GM21390 (cell line): ENCODE data around the gene NLN.
"Not testable (repeated sequence)": the region's sequence is repeated elsewhere in the genome, so short reads cannot be mapped to it uniquely, and the experiment has no call there.

ENCODE experiments used
- ATAC-seq: cut with Tn5 transposase; IDR thresholded peaks from one replicate; pipeline ENCODE4 v1.9.1; 2021; ENCODE audit not compliant: unreplicated experiment

NLN gene

DNA sequence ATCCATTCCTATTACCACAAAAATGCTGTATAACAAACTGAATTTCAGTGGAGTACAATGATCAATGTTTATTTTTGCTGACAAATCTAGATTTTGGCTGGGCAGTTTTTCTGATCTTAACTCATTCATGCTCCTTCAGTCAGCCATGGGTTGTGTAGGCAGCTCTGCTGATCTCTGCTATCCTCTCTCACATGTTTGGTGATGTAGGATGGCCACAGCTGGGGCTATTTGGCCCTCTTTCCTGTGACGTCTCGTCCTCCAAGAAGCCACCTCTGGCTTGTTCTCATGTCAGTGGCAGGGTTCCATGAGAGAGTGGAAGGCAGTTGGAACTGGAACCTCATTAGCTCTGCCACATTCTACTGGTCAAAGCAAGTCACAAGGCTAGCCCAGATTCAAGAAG is 8.9 kb downstream of the NLN start:
- ATAC-seq = no peak

GRCh38 chr5:65732046-65732445 is 10.0 kb downstream of the NLN start:
- not testable (repeated sequence) for ATAC-seq

DNA sequence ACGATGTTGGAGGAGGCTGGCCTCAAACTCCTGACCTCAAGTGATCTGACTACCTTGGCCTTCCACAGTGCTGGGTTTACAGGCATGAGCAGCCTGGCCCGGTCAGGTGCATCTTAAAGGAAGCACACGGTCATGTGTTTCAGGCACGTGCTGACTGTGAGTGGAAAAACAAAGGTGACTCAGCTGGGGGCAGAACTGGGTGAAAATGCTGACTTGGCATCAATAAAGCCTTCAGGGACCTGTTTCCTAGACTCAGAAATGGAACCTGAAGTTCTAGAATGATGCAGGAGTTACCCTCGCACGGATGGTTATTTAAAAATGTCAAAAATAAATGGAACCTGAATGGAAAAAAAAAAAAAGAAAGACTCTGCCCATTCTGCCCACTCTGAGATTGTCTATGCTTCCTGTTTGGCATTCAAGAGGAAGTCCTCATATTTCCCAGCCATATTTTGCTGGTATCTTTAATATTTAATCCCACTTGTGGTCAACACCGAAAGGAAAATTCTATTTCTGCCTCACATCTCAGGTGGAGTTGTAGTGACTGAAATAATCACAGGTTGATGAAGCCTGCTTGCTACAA is 12.3 kb downstream of the NLN start:
- not testable (repeated sequence) for ATAC-seq

GRCh38 chr5:65734921-65735320 is 12.9 kb downstream of the NLN start:
- ATAC-seq = no peak

- ATAC-seq = no peak
These were observed 14.0 kb downstream of the NLN start for GRCh38 chr5:65736011-65736410.

- no peak for ATAC-seq
These were observed 15.8 kb downstream of the NLN start for GRCh38 chr5:65737842-65738241.

DNA sequence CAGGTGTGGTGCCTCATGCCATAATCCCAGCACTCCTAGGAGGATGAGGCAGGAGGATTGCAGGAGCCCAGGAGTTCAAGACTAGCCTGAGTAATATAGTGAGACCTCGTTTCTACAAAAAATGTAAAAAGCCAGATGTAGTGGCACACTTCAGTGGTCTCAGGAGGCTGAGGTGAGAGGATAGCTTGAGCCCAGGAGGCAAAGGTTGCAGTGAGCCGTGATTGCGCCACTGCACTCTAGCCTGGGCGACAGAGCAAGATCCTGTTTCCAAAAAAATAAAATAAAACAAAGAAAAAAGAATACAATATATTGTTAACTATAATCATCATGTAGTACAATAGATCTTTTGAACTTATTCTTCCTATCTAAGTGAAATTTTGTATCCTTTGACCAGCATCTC is 16.3 kb downstream of the NLN start:
- ATAC-seq = no peak

GRCh38 chr5:65739162-65739561 is 17.2 kb downstream of the NLN start:
- no peak for ATAC-seq

DNA sequence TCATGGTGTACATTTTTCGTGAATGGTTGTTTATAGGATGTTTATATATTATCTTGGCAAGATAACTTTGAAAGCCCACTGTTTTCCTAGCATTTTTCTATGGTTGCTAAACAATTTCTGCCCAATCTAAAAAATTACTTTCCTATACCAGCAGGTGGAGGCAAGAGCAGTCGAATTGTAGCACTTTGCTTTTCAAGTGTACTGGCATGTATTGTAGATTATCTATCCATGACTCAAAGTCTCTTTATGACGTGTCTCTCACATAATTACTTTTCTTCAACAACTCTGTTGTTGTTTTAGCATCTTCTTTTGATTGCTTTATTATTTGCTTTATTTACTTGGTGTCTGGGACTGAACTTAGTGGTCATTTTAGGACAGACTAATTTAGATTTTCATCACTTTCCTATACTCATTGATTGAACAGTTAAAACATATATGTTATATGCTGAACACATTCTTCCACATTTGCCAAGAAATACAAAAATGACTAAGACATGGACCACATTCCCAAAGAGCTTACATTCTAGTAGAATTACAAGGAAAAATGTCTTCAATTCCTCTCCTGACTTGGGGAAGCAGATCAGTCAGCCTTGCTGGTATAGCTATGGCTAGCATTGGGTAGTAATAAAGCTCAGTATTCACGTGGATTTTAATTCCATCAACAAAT is 20.7 kb downstream of the NLN start:
- ATAC-seq = peak; percentile 74

GRCh38 chr5:65749221-65749844 is 27.3 kb downstream of the NLN start:
- no peak for ATAC-seq

GRCh38 chr5:65749956-65750355 is 28.0 kb downstream of the NLN start:
- no peak for ATAC-seq

DNA sequence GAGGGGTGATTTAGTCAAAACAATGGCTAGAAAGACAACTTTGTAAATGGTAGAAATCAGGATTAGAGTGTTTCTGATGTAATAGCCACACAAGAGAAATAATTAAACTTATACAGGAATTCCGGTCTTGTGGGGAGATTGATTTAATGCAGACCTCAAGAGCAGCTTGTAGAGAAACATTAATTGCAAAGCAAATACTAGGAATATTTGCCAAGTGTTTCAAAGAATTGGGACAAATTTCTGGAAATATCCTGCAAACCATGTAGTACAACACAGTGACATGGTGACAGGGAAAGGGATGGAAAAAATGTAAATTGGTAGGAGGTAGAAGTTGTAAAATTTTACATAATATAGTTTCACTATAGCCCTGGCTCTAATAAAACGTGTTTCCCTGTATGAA is 28.9 kb downstream of the NLN start:
- no peak for ATAC-seq

- no peak for ATAC-seq
These were observed 31.2 kb downstream of the NLN start for GRCh38 chr5:65753189-65753588.

- ATAC-seq = no peak
These were observed 36.6 kb downstream of the NLN start for GRCh38 chr5:65758546-65759144.

DNA sequence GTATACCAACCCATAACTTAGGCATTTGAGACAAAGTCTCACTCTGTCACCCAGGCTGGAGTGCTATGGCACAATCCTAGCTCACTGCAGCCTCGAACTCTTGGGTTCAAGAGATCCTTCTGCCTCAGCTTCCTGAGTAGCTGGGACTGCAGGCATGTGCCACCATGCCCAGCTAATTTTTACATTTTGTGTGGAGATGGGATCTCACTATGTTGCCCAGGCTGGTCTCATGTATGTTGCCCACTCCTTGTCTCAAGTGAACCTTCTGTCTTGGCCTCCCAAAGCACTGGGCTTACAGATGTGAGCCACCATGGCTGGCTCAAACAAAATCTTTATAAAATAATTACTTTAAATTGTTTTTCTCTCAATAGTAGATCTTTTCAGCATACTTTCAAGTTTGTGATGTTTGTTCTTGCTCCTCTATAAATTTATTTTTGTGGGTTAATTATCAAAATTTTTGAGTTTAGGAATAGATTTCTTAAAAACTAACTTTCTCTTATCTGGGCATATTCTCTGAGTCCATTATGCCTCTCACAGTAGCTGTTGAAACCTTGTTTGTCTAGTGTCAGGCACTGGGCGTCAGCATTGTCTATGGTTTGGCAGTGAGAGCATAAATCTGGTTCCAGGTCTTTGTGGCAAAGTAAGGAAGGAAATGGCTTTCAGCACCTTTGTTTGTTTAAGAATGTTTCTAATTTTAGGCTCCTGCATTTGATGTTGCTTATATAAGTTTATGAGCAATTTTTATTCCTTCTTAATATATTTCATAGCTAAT is 38.7 kb downstream of the NLN start:
- ATAC-seq = no peak

DNA sequence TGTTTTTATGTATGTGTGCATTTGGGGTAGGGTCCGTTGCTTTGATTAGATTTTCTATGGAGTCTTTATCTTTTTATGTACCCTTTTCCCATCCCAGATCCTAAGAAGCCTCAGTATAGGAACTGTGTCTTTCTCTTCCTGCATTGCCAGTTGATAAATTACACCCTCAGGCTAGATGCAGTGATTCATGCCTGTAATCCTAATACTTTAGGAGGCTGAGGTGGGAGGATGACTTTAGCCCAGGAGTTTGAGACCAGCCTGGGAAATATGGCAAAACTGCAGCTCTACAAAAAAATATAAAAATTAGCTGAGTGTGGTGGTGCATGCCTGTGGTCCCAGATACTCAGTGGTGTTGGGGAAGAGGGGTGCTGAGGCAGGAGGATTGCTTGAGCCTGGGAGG is 40.2 kb downstream of the NLN start:
- ATAC-seq = no peak

DNA sequence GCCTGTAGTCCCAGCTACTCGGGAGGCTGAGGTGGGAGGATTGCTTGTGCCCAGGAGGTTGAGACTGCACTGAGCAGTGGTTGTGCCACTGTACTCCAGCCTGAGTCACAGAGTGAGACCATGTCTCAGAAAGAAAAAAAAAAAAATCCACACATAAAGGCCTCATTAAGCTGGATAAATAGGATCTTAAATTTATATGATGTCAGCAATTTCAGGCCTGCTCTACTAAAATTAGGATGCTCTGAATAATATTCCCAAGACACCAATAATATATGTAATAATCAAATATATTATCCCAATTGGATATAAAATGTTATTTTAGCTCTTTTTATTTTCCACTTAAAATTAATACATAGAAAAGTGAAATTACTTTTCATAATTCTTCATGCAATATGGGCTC is 43.6 kb downstream of the NLN start:
- ATAC-seq = no peak

DNA sequence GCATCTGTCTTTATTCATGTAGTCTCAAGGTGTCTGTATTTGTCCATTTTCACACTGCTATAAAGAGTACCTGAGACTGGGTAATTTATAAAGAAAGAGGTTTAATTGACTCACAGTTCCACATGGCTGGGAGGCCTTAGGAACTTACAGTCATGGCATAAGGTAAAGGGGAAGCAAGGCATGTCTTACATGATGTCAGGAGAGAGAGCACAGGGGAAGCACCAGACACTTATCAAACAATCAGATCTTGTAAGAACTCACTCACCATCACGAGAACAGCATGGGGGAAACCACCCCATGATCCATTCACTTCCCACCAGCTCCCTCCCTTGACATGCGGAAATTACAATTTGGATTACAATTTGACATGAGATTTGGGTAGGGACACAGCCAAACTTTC is 44.2 kb downstream of the NLN start:
- ATAC-seq = no peak

DNA sequence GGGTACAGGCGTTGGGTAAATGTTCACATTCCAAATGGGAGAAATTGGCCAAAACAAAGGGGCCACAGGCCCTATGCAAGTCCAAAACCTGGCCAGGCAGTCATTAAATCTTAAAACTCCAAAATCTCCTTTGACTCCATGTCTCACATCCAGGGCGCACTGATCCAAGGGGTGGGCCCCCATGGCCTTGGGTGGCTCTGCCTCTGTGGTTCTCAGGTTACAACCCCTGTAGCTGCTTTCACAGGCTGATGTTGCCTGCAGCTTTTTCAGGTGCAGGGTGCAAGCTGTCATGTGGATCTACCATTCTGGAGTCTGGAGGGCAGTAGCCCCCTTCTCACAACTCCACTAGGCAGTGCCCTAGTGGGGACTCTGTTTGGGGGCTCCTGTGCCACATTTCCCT is 44.8 kb downstream of the NLN start:
- ATAC-seq = no peak

DNA sequence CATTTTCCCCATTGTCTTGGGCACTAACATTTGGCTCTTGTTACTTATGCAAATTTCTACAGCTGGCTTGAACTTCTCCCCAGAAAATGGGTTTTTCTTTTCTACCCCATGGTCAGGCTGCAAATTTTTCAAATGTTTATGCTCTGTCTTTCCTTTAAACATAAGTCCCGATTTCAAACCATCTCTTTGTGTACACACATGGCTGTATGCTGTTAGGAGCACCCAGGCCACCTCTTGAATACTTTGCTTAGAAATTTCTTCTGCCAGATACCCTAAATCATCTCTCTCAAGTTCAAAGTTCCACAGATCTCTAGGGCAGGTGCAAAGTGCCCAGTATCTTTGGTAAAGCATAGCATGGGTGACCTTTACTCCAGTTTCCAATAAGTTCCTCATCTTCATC is 45.6 kb downstream of the NLN start:
- ATAC-seq = no peak

DNA sequence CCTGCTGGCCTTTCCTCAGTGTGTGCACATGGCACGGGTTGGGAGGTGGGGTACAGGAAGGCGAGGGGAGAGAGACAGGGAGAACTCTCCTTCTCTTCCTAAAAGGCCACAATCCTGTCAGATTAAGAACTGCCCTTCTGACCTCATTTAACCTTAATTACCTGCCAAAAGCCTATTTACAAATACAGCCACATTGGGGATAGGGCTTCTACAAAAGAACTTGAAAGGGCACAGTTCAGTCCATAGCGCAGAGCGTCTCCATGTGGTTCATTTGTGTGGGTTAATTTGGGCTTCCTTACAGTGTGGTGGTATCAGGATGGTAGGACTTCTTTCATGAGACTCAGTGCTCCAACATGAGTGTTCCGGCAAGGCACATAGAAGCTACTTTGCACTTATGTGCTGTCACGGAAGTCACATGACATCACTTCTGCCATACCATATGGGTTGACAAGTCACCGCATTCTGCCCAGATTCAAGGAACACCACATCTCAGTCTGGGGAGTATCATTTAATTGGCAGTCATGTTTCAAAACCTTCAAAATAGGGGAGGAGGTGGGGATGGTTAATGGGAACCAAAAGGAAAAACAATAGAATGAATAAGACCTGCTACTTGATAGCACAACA is 46.8 kb downstream of the NLN start:
- ATAC-seq = no peak
